ENCODE data around the gene KANK3.
"Not testable (repeated sequence)": the region's sequence is repeated elsewhere in the genome, so short reads cannot be mapped to it uniquely, and the experiment has no call there.

Gene KANK3

GRCh38 chr19:8370176-8371010 lies 27.3 kb upstream of the KANK3 start:
- DNase-seq = no peak

GRCh38 chr19:8367327-8368001 lies 24.4 kb upstream of the KANK3 start:
- no peak for DNase-seq

- DNase-seq = no peak
These were observed 23.9 kb upstream of the KANK3 start for GRCh38 chr19:8366961-8367326.

- DNase-seq = no peak
These were observed 23.1 kb upstream of the KANK3 start for GRCh38 chr19:8366121-8366581.

- DNase-seq = no peak
These were observed 21.0 kb upstream of the KANK3 start, which contains the start of gene ANGPTL4 for GRCh38 chr19:8363803-8364771. Gene ANGPTL4, plus strand, starts transcription at chr19:8364155. Its CDS starts 167 bp downstream, at chr19:8364322.

- DNase-seq = no peak
These were observed 19.1 kb upstream of the KANK3 start for GRCh38 chr19:8361921-8362793.

GRCh38 chr19:8360196-8360595 lies 17.1 kb upstream of the KANK3 start:
- DNase-seq = no peak

GRCh38 chr19:8358948-8359347 lies 15.9 kb upstream of the KANK3 start:
- no peak for DNase-seq

GRCh38 chr19:8357007-8357521 lies 14.0 kb upstream of the KANK3 start:
- DNase-seq = no peak

GRCh38 chr19:8355631-8356402 lies 12.8 kb upstream of the KANK3 start:
- DNase-seq = no peak

GRCh38 chr19:8352845-8353244 lies 9.8 kb upstream of the KANK3 start:
- not testable (repeated sequence) for DNase-seq

GRCh38 chr19:8352134-8352827 lies 9.2 kb upstream of the KANK3 start:
- no peak for DNase-seq

- DNase-seq = not testable (repeated sequence)
These were observed 6.7 kb upstream of the KANK3 start for GRCh38 chr19:8349629-8350372.

- no peak for DNase-seq
These were observed 402 bp upstream of the KANK3 start for GRCh38 chr19:8343483-8343844.

- no peak for DNase-seq
These were observed 762 bp downstream of the KANK3 start for GRCh38 chr19:8342316-8342683.

GRCh38 chr19:8341504-8341903 lies 1.6 kb downstream of the KANK3 start:
- not testable (repeated sequence) for DNase-seq

GRCh38 chr19:8340341-8341096 lies 2.5 kb downstream of the KANK3 start:
- DNase-seq = no peak

GRCh38 chr19:8338835-8339234 lies 4.2 kb downstream of the KANK3 start:
- no peak for DNase-seq

- no peak for DNase-seq
These were observed 5.3 kb downstream of the KANK3 start for GRCh38 chr19:8337728-8338127.

Measured in NCI-H1436 treated with DMSO at 0.1 percent for 48 hours (cell line).